Measurements from ENCODE around the gene OSBPL7.

GRCh38 chr17:47785538-47786123 lies 36.0 kb downstream of the OSBPL7 start:
- TF ChIP-seq POLR2AphosphoS5 (IDR thresholded peaks at IDR 0.05), result no peak
- TF ChIP-seq POLR2A (IDR thresholded peaks at IDR 0.05), result no peak
- TF ChIP-seq CTCF (IDR thresholded peaks at IDR 0.05), result no peak
- TF ChIP-seq EP300 (IDR thresholded peaks at IDR 0.05), result no peak
